ENCODE results near the gene HMCN1.

Gene HMCN1

DNA sequence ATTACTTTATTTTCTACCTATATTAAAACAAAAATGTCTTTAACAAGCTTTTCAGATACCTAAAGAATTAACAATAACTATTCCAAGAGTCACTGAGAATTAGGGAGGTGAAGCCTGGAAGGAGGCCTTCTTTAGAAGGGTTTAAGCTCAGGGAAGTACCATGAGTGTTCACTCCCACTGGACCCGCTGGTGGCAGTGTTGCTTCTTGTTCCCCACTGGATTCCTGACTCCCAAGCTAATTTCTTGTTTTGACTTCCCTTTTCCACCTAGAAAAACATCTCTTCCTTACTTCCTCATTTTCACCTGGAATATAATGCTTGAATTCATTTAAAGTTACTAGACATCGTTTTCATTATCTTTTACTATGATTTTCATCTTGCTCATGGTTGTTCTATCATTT, 264.2 kb downstream of the HMCN1 start:
- no peak for TF ChIP-seq FOXP2 (optimal IDR thresholded peaks at IDR 0.05; ENCODE audit: borderline replicate concordance, extremely low read depth, extremely low read length, insufficient read depth)
- no peak for TF ChIP-seq POLR2AphosphoS5 (IDR thresholded peaks at IDR 0.05; ENCODE audit: low read depth, low read length)
- no peak for TF ChIP-seq SIN3A (IDR thresholded peaks at IDR 0.05; ENCODE audit: borderline replicate concordance, insufficient read depth, low read length)
- TF ChIP-seq, protein P1, sequence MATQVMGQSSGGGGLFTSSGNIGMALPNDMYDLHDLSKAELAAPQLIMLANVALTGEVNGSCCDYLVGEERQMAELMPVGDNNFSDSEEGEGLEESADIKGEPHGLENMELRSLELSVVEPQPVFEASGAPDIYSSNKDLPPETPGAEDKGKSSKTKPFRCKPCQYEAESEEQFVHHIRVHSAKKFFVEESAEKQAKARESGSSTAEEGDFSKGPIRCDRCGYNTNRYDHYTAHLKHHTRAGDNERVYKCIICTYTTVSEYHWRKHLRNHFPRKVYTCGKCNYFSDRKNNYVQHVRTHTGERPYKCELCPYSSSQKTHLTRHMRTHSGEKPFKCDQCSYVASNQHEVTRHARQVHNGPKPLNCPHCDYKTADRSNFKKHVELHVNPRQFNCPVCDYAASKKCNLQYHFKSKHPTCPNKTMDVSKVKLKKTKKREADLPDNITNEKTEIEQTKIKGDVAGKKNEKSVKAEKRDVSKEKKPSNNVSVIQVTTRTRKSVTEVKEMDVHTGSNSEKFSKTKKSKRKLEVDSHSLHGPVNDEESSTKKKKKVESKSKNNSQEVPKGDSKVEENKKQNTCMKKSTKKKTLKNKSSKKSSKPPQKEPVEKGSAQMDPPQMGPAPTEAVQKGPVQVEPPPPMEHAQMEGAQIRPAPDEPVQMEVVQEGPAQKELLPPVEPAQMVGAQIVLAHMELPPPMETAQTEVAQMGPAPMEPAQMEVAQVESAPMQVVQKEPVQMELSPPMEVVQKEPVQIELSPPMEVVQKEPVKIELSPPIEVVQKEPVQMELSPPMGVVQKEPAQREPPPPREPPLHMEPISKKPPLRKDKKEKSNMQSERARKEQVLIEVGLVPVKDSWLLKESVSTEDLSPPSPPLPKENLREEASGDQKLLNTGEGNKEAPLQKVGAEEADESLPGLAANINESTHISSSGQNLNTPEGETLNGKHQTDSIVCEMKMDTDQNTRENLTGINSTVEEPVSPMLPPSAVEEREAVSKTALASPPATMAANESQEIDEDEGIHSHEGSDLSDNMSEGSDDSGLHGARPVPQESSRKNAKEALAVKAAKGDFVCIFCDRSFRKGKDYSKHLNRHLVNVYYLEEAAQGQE (IDR thresholded peaks at IDR 0.05; ENCODE audit: insufficient read depth in 1 of 2, low read depth in 2 of 2, low read length in 2 of 2) = no peak
- no peak for TF ChIP-seq TAF1 (IDR thresholded peaks at IDR 0.05; ENCODE audit: borderline replicate concordance, insufficient read depth, low read length)

DNA sequence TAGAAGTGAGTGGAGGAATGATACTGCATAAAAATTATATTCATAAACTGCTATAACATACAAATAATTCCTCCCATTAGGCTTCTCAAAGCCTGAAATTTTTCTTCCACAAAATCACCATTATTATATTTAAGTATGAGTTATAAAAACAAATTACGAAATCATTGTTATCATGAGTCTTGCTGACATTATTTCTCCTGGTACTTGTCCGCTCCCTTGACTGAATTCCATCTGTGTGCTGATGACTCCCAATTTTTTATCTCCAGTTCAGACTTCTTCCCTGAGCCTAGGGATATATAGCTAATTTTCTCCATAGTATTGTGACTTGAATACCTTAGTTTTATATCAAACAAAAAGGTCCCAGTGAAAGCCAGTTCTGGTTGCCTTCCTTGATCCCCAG, 268.2 kb downstream of the HMCN1 start:
- TF ChIP-seq TAF1 (IDR thresholded peaks at IDR 0.05; ENCODE audit: borderline replicate concordance, insufficient read depth, low read length) = no peak

DNA sequence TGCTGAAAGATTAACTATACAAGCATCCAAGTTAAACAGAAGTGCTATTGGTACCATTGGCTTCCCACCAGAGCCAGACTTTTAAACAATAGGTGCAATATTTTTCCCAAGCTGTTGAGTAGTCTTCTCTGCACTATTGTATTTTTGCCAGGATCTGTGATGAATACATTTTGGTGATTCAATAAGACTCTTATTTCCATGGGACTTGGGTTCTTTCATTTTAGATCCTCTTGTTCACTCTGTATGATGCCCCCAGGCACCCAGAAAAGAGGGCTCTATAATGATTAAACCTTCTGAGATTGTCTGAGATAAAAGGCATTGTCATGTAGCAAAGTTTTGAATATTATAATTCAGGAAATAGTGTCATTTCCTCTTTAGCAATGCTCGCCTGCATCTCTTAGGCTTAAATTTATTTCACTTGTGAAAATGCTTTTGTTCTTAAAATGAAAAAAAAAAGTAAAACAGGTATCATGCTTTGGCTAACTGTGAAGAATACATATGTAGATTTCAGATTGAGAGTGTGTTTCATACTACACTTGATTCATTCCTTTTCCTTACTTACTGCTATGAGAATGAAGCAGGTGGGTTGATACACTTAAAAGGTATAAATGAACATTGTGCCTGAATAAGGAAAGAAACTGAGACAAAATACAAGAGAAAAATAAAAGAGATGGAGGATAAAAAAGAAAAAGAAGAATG, 275.0 kb downstream of the HMCN1 start:
- TF ChIP-seq, protein P1 (IDR thresholded peaks at IDR 0.05; ENCODE audit: insufficient read depth in 1 of 2, low read depth in 2 of 2, low read length in 2 of 2) = no peak
- no peak for TF ChIP-seq FOXP2 (optimal IDR thresholded peaks at IDR 0.05; ENCODE audit: borderline replicate concordance, extremely low read depth, extremely low read length, insufficient read depth)
- TF ChIP-seq TAF1 (IDR thresholded peaks at IDR 0.05; ENCODE audit: borderline replicate concordance, insufficient read depth, low read length) = no peak
- TF ChIP-seq SIN3A (IDR thresholded peaks at IDR 0.05; ENCODE audit: borderline replicate concordance, insufficient read depth, low read length) = no peak
- TF ChIP-seq POLR2AphosphoS5 (IDR thresholded peaks at IDR 0.05; ENCODE audit: low read depth, low read length) = no peak

DNA sequence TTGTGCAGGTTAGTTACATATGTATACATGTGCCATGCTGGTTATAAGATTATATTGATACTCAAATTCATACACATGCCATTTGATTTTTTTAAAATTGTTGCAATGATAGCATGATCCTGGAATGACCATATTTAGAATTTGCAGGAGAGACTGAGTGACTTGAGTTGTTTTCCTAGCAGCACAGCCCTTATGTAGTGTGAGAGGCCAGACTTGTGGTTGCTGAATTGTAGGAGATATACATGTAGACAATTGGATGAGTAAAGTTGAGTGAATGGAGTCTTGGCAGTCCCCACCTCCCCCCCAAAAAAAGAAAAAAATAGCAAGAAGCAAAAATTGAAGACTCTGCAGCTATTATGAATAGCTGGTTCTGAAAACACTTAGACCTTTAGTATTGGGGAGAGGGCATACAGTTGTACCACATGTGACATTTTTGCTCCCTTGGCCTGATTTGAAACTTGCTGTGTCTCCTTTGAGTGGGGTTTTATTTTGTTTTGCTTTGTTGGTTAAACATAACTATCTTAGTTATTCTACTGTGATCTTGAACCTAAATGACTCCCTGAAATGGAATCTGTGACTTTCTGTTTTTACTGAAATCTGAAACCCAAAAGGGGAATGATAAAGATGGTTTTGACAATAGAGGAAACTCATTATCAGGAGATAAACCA, 280.3 kb downstream of the HMCN1 start:
- TF ChIP-seq, protein P1 (IDR thresholded peaks at IDR 0.05; ENCODE audit: insufficient read depth in 1 of 2, low read depth in 2 of 2, low read length in 2 of 2) = no peak
- TF ChIP-seq SIN3A (IDR thresholded peaks at IDR 0.05; ENCODE audit: borderline replicate concordance, insufficient read depth, low read length) = no peak
- no peak for TF ChIP-seq FOXP2 (optimal IDR thresholded peaks at IDR 0.05; ENCODE audit: borderline replicate concordance, extremely low read depth, extremely low read length, insufficient read depth)
- no peak for TF ChIP-seq POLR2AphosphoS5 (IDR thresholded peaks at IDR 0.05; ENCODE audit: low read depth, low read length)
- TF ChIP-seq TAF1 (IDR thresholded peaks at IDR 0.05; ENCODE audit: borderline replicate concordance, insufficient read depth, low read length) = no peak

DNA sequence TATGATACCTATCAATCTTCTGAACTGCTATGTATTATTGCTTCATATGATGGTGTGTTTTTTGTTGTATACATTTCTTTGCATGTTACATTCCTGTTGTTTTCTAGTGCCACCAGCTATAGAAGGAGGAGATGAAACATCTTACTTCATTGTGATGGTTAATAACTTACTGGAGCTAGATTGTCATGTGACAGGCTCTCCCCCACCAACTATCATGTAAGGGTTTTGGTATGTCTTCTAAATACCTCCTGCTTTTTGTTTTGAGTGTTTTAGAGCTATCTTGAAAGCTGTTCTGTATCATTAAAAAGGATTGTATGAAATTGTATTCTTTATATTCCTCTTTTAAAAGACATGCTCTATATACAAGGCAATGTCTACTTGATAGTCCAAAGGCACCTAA, 282.7 kb downstream of the HMCN1 start:
- no peak for TF ChIP-seq FOXP2 (optimal IDR thresholded peaks at IDR 0.05; ENCODE audit: borderline replicate concordance, extremely low read depth, extremely low read length, insufficient read depth)
- no peak for TF ChIP-seq TAF1 (IDR thresholded peaks at IDR 0.05; ENCODE audit: borderline replicate concordance, insufficient read depth, low read length)
- TF ChIP-seq, protein P1 (IDR thresholded peaks at IDR 0.05; ENCODE audit: insufficient read depth in 1 of 2, low read depth in 2 of 2, low read length in 2 of 2) = no peak
- no peak for TF ChIP-seq SIN3A (IDR thresholded peaks at IDR 0.05; ENCODE audit: borderline replicate concordance, insufficient read depth, low read length)
- TF ChIP-seq POLR2AphosphoS5 (IDR thresholded peaks at IDR 0.05; ENCODE audit: low read depth, low read length) = no peak
